Measurements from ENCODE around the gene DCLK1.

The DCLK1 gene

GRCh38 chr13:36131222-36131930, at the start of gene DCLK1:
TSS of gene DCLK1 (minus strand) at chr13:36131382.
- DNase-seq, result peak; percentile 85

GRCh38 chr13:36175621-36176020, 44.4 kb upstream of the DCLK1 start:
- no peak for DNase-seq

GRCh38 chr13:36174923-36175322, 43.7 kb upstream of the DCLK1 start:
- DNase-seq, result no peak

DNA sequence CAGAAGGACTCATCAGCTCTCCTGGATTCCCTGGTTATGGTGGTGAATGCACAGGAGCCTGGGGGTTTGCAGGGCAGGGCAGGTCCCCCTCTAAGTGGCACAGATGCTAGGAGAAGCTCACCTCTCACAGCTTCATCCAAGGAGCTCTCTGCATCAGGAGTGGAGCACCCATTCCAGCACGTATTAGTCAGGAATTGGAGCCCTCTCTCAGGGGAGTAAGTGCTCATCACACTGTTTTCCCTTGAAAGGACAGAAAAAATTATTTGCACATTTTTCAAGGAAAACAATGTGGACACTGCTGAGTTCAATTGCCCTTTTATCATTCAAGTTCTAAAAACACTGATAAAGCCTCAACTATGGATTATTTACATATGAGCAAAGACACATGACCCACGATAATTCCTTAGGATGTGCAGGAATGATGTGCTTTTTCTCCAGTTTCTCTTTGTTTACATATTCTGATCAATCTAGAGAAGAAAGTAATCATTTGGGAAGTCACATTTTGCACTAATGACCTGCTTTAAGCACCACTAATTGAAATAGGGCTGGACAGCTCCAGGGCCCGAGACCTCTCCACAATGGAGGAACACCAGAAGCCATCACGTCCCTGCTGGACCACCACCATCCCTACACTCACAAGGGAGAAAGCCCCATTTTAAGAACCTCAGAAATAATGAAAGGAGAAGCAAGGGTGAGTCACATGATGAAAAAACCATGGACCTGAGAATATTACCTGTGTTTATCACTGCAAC, 42.6 kb upstream of the DCLK1 start:
- DNase-seq, result no peak

GRCh38 chr13:36166046-36166445, 34.9 kb upstream of the DCLK1 start:
- no peak for DNase-seq

DNA sequence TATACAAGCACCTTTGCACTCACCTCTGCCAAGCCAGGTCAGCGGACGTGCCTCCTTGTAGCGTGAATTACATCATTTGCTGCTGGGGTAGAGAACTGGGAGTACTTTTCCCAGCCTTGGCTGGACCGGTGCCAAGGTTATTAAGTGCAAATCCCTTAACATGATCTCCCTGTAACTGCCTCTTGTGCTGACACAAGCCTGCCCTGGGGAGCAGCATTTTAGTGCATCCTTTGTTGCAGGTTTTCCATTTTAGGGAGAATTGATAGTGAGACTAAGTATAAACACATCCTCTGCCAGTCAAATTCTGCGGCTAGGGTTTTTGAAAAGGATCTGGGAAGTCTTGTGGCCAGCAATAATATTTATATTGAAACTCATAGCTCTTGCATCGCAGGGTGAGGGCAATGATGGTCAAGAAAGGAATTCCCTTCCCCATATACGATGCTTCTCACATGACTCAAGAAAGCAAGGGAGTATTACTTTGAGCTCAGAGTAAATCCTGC, 32.7 kb upstream of the DCLK1 start:
- DNase-seq, result no peak

- no peak for DNase-seq
Measured at GRCh38 chr13:36163286-36163685, 32.1 kb upstream of the DCLK1 start.

GRCh38 chr13:36160297-36160696, 29.1 kb upstream of the DCLK1 start:
- no peak for DNase-seq

DNA sequence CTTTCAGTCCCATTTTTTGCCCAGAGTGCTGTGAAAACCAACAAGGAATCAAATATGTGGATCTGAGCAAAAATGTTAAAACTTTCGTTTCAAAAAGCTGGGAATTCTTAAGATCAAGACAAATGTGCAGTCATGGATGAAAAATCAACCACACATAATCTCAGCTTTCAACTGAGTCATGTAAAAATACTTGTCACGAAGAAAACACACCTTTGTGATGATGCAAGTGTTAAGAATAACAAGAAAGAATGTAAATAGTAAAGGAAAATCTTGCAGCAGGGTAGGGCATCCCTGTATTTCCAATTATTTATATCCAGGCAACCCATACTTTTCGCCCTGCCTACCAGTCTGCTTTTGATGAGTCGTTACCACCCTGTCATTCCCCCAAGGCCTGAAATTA, 27.4 kb upstream of the DCLK1 start:
- DNase-seq, result no peak

DNA sequence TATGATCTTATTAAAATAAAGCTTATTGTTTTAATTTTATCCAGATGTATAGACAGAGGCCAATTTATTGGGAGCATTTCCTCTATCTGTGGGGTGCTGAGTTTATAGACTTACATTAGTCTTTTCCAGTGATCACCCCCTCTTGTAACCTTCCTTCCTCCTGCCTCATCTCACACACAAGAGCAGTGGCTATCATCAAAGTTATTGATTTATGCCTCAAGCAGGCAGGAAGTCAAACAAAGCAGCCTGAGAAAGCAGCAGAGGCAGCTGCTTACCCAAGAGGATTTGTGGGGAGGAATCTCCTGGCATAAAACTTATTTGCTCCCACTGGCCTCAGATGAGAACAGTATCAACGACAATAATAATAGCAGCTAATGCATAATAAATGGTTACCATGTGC, 26.3 kb upstream of the DCLK1 start:
- no peak for DNase-seq

DNA sequence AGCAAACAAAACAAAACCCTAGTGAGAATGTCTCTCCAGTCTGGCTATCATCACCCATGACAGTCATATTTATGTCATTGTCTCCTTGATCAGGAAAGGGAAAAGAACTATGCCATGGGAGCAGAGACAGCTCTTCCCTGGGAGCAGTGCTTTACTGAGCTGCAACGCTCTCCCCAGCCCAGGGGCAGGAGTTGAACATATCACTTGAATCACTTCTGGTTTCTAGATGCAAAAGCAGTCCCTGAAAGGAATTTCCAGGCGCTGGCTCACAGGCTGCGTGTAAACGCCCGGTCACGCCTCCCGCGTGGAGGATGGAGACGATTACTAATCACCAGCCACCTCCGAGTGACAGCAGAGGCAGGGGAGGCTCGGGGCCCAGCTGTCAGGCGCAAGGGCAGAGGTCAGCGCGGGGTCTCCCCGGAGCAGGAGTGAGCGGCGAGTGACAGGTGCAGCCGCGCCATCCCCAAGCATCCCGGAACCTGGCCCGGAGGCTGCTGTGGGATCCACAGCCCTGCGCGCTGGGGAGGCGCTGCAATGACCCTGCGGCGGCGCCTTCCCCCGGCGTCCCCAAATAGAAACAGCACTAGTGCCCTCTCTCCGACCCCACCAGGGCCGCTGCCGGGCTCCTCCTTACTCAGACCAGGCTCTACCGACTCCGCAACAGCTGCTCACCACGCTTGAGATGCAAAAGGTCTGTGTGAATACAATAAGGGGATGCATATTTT, 23.5 kb upstream of the DCLK1 start:
- DNase-seq, result peak; percentile 68

DNA sequence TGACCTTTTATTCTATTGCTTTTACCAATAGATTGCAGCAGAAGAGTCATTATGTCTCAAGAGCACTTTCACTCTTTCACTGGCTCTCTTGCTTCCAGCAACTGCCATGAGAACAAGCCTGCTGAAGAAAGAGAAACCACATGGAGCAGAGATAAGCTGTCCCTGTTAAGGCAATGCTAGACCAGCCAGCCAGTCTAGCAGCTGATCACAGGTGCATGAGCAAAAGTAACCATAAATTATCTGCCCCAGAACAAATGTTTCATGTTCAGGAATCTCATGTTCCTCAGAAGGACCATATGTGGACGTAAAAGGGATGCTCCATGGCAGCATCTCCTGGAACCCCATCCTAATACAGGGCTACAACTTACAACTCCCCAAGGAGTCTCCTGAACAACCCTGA, 20.4 kb upstream of the DCLK1 start:
- DNase-seq, result no peak

DNA sequence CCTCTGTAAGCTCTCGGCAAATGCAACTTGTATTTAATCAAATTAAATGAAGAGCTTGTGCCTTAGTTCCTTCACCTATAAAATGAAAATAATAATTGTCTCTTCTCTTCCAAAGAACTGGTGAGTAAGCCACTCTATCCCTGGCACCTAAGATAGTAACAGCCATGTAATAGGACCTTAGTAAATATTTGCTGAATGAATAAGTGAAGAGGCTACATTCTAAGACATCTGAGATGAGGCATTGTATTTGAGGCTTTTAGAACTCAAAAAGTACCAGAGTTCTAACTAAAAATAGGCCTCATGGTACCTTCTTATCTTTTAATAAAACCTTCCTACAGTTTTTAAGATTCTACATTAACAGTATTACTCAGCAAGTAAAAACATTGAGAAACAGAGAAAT, 17.3 kb upstream of the DCLK1 start:
- DNase-seq, result no peak

DNA sequence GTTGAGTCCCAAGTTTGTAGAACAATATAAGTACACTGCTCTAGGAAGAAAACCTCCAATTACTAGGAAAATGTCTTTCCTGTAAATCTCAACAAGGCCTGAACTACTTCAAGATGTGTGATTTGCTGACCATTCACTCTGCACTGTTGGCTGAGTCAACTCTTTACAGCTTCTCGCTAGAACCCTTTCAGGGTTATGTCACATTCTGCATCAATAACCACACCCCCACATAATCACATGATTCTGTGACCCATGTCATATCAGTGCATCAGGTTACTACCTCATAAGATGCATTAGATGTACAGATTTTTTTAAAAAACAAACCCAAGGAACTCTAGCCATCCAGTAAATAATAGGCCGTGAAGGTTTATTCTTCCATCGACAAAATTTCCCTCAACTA, 16.1 kb upstream of the DCLK1 start:
- no peak for DNase-seq

DNA sequence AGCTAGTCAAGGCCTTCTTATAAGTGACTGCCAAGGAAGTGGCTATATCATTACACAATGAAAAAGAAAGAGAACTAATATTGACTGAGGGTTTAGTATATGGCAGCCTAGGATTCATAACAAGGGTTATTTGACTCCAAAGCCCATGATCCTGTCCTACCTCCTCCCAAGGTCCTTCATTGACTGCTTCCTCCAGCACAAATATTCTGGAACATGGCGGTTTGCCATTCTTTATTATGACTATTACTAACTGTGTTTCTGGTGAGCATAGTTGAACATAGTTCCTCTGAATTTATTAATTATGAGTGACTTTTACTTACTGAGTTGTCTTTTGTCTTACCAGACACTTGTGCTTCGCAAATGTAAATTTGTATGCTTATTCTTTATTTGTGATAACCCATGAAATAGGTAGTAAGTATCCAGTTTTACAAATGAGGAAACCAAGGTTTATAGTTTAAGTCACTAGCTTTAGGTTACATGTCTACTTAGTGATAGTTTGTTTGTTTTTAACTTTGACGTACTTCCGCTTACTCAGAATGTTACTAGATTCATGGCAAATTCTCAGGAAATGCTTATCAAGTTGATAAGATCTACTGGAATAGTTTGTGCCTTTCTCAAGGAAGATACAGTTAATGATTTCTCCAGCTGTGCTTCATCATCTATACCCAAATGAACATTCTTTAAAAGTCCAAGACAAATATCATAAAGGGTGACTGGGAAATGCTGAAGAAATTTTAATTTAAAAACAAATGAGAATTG, 15.5 kb upstream of the DCLK1 start:
- DNase-seq, result no peak

GRCh38 chr13:36143738-36144137, 12.6 kb upstream of the DCLK1 start:
- DNase-seq, result no peak

- no peak for DNase-seq
Measured at GRCh38 chr13:36142735-36143134, 11.6 kb upstream of the DCLK1 start.

GRCh38 chr13:36135876-36136275, 4.7 kb upstream of the DCLK1 start:
- no peak for DNase-seq

DNA sequence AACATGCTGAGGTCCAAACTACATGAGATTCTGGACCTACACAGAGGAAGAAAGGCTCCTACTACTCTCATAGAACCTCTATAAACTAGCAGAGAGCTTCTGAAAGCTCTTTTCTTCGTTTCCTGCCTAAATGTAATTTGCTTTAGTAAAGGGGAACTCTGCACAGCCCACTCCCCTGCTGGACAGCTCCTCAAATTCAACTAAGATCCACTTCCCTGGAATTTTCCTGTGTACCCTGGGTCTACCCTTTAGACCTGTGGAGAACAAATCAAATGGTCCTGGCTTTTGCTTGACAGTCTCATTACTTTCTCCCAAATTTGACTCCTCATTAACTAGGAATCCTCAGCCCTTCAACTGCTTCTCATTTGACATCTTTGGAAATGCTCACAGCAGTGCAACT, 3.5 kb upstream of the DCLK1 start:
- no peak for DNase-seq

DNA sequence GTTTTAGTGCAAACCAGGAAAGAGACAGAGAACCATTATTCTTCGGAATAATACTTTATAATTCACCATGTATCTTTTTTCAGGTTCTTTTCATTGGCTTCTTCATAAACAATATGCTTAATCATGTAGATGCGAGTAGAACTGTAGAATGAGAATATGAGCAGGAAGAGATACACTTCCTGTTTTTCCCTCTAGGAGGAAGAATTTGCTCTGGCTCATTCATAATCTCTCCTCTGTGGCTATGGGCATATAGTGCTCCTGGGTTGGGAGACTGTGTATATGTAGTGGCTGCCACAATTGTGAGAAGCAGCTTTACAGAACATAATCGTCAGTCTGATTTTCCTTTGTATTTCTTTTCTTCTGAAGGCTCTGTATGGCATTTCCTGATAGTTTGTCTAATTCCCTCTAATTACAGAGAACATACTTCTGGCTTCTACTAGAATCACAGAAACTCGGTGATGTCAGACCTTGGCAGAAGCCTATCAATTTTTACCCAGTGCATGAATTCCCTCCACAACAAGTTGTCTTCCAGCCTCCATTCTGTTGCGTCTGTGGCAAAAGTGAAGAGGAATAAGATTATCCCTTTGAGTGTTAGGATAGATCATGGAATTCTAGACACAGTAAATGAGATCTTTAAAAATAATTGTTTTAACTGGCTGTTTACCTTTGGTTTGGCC, 2.9 kb upstream of the DCLK1 start:
- no peak for DNase-seq

DNA sequence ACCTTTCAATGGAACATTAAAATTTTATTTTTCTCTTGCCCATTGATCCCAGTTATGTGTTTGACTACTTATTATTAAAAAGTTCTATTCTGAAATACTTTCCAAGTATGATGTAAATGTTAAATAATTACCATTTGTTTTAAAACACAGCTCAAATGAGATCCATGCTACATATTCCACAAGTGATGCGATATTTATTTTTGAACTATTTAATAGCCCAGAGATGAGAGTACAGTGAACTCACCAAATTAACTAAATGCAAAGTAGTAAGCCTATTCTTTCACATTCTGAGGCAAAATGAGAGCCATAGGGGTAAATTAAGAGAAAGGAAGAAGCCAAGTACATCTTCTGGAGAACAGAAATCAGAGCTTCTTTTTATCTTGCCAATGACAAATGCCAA, 1.2 kb upstream of the DCLK1 start:
- no peak for DNase-seq

GRCh38 chr13:36131931-36132297, 732 bp upstream of the DCLK1 start:
- peak; percentile 65 for DNase-seq

All from right forelimb (tissue), 1 donor.